NK-92 (cell line): ENCODE measurements around the gene TYW1.
"Not testable (repeated sequence)": the region's sequence is repeated elsewhere in the genome, so short reads cannot be mapped to it uniquely, and the experiment has no call there.

Source experiments
- DNase-seq: peaks from one replicate; lab custom pipeline; 2025; ENCODE audit not compliant: unreplicated experiment; lab: John Stamatoyannopoulos, UW

TYW1 gene

DNA sequence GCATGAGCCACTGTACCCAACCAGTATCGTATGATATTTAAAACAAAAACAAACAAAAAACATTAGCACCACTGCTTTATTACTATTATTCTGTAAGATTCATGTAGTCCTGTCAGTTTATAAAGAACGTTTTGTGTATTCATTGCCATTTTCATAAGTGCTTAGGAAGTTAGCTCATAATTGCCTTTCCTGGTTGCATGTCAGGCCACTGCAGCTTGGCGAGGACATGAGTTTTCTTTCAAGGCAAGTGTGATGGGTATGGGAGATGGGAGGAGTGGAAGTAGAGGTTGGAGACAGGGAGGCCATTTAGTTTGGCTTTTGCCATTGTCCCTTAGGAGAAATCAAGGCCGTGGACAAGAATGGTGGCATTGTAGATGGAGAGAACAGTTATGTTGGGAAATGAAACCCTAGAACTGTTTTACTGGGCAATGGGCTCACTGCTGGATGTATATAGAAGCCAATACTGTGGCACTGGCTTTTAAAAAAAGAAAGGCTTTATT is 48.9 kb downstream of the TYW1 start:
- no peak for DNase-seq

DNA sequence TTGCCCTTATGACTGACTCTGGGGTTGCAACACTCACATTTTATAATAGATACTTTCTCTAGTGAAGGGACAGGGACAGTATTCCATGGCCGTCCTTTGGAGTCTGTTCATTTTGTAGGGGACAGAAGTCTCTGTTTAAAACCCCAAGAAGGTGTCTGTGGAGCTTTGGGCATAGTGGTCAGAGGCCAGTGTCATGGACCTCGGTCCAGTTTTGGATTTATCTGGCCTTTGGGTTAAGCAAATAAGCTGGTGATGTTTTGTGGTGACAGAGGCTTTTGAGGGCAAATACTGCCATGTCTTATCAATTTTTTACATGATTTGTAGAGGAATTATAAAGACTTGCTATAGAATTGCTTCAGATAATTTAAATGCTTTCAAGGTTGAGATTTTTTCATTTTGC is 50.2 kb downstream of the TYW1 start:
- not testable (repeated sequence) for DNase-seq

DNA sequence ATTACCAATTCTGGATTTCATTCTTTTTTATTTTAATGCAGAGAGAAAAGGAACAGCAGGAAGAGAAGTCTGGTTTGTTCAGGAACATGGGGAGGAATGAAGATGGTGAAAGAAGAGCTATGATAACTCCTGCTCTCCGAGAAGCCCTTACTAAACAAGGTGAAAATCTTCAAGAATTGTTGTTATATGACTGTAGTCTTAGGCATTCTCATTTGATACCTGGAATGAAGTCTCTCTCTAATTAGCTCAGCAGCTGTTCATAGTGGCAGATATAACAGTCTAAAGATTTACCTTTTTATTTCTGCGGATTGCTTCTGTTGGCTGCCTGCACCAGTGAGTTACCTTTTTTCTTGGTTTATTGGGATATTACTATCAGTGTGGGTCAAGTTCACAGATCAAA is 53.3 kb downstream of the TYW1 start:
- not testable (repeated sequence) for DNase-seq

DNA sequence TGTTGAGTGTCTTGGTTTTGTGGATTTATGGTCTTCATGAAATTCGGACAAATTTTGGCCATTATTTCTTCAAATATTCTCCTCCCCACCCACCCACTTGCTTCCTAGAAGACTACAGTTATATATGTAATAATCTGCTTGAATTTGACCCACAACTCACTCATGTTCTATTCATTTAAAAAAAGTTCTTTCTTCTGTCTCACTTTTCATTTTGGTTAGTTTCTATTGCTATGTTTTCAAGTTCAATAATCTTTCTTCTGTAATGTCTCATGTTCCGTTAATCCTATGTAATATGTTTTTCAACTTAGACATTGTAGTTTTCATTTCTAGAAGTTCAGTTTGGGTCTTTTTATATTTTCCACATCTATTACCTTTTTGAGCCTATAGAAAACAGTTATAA is 55.5 kb downstream of the TYW1 start:
- not testable (repeated sequence) for DNase-seq

DNA sequence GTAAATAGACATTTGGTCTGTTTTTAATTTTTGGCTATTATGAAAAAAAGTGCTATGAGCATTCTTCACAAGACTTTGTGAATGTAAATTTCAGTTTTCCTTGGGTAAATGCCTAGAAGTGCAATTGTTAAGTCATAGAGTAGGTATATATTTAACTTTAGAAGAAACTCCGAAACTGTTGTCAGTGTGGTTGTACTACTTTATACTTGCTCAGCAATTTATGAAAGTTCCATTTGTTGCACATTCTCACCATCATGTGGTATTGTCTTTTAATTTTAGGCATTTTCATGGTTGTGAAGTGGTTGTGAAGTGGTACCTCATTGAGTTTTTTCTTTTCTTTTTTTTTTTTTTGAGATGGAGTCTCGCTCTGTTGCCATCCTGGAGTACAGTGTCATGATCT is 60.0 kb downstream of the TYW1 start:
- DNase-seq: no peak

DNA sequence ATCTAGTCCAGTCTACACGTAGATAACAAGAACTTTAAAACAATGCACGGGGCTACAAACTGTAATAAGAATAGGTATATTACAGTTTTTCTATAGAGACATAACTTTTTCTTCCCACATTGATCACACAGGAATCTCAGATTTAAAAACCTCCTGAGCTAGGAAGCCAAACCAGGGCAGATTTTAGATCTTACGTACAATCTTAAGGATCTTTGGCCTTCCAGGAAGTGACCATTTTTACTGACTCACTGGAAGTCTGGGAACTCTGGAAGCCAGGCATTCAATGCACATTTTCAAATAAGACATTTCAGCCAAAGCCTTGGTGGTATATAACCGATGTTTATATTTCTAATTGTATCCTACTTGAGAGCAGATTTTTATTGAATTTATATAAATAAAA is 64.7 kb downstream of the TYW1 start:
- not testable (repeated sequence) for DNase-seq

DNA sequence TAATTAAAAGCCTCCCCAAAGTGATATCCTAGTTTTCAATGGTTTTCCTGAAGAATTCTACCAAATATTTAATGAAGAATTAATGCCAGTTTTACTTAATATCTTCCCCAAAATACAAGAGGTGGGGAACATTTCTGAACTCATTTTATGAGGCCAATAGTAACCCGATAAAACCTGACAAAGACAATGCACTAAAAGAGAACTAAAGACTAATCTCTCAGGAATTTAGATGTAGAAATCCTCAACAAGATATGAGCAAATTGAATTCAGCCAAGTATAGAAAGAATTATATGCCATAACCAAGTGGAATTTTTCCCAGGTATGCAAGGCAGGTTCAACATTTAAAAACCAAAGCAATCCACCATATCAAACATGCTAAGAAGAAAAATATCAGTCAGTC is 66.2 kb downstream of the TYW1 start:
- not testable (repeated sequence) for DNase-seq

DNA sequence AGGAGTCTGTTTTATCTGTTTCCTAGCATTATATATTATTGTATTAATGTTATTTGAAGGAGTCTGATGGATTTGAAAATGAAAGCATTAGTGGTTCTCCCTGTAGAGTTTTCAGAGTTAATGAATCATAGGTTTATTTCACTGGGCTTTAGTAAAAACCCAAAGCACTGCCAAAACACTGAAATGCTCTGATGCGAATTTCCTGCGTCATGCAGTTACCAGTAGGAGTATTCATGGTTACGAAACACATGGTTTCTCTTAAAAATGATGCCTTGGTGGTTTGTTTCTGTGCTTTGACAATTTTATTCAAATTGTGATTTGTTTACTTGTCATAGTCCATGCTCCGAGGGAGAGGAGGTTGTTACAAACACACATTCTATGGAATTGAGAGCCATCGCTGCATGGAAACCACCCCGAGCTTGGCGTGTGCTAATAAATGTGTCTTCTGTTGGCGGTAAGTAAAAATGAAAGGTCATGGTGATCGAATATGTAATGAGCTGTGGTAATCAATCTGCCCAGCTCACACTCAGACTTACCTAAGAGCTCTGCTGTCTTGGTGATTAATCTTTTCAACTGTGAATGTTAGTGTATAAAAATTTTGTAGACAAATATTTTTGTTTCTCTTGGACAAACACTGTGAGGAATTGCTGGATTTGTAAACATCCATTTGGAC is 70.5 kb downstream of the TYW1 start:
- not testable (repeated sequence) for DNase-seq

DNA sequence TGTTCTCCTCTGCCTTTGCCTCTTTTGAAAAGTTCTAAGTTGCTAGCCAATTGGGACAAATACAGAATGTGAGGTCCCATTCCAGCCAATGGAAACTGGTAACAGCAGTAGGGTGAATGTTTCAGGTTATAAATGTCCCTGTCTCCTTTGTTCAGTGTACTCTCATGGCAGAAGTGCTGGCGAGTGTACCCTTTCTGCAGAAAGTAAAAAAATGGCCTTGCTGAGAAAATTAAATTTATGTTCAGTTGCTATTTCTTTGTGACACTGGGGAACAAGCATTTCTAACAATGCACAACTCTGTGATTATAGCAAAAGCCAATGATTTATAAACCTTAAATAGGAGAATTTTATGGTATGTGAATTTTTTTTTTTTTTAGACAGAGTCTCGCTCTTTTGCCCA is 79.5 kb downstream of the TYW1 start:
- not testable (repeated sequence) for DNase-seq

DNA sequence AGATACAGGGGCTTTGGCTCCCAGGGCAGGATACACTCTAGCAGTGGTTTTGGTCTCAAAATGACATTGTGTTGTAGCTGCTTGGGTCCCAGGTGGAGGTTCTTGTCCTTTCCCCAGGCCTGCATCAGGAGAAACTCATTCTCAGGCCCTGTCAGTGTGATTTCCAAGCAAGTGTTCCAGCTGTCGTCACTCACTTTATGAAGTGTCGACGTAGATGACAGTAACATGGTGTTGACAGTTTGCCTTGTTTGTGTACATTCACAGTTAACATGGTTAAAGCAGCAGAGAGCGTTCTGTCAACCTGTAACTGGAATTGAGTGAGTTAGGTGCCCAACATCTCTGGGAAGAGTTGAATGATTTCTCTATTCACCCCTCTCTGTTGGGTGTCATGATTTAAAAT is 86.2 kb downstream of the TYW1 start:
- not testable (repeated sequence) for DNase-seq

DNA sequence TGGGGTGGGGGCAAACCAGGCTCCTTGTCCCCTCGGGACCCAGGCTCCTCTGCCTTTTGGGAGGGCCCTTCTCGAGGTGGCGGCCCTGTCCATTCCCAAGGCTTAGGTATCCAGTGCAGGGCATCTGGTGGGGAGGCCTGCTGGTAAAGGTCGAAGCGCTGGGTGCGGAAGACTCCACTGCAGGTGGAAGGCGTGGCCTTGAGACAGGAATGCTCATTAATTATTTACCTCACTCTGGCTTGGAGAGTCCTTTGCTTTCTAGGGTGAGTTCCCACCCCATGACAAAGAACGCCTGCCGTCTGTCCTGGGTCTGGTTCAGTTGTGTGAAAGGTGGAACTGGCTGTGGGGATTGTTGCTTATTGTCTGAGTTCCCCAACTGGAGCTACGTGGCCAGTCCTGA is 92.6 kb downstream of the TYW1 start:
- not testable (repeated sequence) for DNase-seq

DNA sequence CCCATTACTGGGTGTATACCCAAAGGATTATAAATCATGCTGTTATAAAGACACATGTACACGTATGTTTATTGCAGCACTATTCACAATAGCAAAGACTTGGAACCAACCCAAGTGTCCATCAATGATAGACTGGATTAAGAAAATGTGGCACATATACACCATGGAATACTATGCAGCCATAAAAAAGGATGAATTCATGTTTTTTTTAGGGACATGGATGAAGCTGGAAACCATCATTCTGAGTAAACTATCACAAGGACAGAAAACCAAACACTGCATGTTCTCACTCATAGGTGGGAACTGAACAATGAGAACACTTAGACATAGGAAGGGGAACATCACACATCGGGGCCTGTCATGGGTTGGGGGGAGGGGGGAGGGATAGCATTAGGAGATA is 94.4 kb downstream of the TYW1 start:
- not testable (repeated sequence) for DNase-seq

DNA sequence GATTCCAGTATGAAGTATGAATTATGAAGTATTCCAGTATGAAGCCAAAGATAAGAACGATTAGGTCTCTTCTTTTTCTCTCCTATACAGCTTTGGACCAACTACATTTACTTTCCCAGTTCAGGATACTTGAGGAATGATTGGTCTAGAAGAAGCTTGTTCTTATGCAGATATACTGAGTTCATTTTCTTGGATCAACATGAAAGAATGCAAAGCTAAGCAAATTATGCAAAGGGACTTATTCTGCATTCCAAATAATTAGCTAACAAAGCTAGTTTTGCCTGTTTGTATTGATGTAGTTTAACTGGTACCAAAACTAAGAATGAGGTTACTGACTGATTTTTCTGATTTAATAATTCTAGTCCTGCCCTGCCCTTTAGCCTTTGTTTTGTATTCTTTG is 101.4 kb downstream of the TYW1 start:
- DNase-seq: not testable (repeated sequence)

DNA sequence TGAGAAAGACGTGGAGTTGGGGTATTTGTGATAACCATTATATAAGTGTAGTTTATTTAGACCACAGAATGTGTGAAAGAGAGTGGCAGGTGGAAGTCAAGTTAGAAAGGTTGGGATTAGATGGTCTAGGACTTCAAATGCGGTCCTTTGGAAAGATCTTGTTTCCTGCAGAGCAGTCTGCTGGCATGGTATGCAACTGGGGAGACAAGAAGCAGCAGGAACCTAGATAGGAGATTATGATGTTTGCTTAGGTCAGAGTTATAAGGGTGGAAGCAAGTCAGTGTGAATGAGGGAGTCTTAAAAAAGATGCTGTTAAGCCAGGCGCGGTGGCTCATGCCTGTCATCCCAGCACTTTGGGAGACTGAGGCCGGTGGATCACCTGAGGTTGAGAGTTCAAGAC is 102.8 kb downstream of the TYW1 start:
- not testable (repeated sequence) for DNase-seq

DNA sequence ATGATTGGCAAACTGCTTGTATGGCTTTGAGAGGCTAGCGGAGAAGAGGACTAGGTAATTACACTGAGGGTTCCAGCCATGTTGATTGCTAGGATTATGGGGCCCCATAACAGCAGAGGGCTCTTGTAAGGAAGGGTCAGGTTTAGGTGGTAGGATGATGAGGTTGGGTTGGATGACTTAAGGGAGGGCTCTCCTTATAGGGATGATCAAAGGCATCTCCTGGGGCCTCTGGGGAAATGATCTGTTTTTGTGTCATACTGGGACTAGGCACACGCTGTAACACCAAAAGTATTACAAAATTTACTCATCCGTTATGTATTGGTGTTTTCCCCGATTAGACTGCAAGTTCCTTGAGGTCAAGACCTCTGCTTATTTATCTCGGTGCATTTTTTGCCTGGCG is 103.4 kb downstream of the TYW1 start:
- not testable (repeated sequence) for DNase-seq

DNA sequence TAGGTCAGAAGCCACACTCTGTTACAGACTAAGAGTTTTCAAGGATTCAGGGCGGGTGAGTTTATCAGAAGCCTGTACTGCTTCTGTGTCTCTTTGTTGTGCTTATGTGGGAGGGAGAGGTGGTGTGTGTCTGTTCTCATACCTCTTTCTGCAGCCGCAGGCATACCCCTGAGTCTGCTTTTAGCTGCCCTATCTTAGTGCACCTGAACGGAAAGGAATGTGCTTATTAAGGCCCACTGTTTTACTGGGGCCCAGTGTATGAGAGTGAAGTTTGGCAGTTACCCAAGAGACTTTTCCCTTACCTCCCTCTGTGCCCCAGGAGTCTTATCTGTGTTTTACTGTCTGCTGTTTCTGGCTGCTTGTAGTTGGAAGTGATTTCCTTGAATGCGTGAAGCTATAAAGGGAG is 104.3 kb downstream of the TYW1 start:
- DNase-seq: no peak

DNA sequence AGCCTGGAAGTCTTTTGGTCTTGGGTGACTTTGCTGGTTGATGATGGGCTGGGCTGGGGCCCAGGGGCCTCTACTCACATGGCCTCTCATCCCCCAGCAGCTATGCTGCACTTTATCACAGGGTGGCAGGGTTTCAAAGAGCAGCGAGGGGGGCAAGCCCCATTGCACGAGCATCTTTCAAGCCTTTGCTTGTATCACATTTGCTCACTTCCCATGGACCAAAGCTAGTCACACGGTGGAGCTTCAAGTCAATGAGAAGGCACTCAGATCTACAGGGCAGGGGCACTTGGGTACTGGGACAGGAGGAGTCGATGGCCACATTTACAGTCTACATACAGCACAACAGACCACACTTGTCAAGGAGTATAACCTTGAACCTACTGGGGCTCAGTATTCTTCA is 108.3 kb downstream of the TYW1 start:
- not testable (repeated sequence) for DNase-seq

DNA sequence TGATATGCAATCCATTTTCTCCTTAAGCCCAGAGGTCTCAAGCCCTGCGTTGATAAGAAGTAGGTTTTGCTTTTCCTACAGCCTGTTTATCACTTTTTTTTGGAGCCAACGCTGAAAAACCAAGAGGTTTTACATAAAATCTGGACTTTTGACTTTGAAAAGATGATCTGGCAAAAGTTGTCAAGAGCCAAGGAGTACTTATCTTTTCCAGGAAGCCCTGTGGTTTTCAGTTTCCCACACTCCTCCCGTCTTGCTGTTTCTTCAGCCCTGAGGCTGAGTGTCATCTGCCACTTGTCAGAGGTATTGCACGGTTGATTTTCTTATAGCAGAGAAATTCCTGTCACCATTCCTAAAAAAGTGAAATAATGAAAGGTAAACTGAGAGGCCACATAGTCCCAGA is 108.7 kb downstream of the TYW1 start:
- DNase-seq: no peak

DNA sequence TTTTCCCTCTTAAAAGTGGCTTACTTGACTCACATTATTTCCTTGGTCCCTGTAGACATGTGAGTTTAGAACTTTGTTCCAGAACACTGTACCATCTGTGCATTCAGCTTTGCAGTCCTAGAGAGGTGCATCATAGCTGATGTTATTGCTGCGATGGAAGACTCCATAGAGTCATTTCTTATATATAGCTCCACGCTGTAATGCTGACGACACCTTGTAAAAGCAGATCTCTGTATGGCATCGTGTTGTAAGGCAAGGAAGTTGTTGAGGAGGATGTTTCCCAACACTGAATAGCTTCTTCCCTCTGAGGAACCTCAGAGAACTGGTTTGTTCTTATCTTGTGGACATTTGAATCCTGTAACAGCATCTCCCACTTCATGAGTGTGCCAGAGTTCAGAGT is 109.6 kb downstream of the TYW1 start:
- DNase-seq: not testable (repeated sequence)

DNA sequence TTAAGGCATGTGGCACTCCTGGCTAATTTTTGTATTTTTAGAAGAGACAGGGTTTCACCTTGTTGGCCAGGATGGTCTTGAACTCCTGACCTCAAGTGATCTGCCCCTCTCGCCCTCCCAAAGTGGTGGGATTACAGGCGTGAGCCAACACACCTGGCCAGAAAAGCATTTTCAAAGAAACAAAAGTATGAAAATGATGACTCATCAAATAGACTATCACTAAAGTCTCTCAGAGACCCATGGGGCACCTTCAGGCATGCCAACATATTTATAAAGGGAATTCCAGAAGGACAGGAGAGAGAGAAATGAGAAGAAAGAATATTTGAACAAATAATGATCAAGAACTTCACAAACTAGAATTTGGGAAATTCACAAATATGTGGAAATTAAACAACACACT is 114.7 kb downstream of the TYW1 start:
- not testable (repeated sequence) for DNase-seq

DNA sequence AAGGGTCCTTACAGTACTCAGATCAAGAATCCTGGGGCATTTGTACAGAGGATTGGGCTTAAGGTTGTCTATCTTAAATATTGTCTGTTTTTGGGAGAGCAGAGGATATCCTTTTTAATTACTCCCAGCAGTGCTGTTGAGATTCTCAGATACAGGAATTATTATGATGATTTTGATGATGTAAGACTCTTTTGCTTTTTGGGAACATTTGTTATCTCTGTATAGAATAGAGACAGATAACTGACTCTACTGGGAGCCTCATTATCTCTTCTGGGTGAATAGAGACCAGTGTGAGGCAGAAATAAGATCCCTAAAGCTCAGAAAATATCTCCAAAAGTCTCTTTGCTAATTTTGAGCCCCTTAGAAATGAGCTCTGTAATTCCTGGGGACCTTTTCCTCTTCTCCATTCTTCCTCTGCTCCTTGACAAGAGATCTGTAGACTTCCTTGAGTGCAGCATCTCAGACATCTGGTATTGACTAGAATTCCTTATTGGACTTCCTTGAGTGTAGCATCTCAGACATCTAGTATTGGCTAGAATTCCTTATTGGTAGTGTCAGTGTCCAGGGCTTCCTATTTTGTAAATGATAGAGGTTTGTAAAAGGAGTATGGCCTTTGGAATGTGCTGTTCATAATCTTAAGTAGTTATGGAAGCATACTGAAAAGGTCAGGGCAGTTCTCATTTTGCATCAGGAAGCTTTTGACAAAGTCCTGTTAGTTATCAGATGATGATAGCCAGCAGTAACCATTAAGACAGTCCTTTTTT is 118.0 kb downstream of the TYW1 start:
- DNase-seq: not testable (repeated sequence)

DNA sequence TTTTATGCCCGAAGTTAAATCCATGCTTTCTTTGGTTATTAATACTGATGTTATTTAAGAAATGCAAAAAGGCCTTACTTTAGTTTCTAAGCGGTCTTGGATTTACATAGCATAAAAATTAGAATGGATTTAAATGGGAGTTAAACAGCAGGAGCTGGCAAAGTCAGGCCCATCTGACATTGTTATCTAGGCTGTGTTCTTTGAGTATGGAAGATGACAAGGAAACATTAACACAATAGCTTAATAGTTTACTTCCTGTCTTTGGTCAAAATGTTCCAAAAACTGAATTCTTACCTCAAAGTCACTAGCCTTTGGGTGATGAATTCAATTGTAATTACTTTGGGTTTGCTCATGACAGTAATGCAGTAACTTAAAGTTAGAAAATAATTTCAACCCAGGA is 123.9 kb downstream of the TYW1 start:
- not testable (repeated sequence) for DNase-seq
